Thoracic aorta (tissue), 2 donors: ENCODE results near the gene EXOC6B. TPM values are rescaled to one million over a fixed set of nuclear protein-coding genes. Genes with fewer than 3 reads are reported as not detected.

Experiments
- ATAC-seq: fragments of 150-250 bp; one replicate; pipeline ENCODE4 v1.8.0; 2017; ENCODE audit warnings: low read depth; ENCODE audit not compliant: insufficient number of reproducible peaks, low FRiP score
- DNase-seq: peaks from one replicate; pipeline ENCODE4 v3.0.0-alpha.2; 2020; ENCODE audit warnings: low spot score
- H3K27ac ChIP-seq, 2 donors: fragments of 200-600 bp; sonication (generic); 1 replicate in 1 of 2; 2 replicates in 1 of 2; pipeline ENCODE4 v1.5.1; 2016; ENCODE audit warnings: mild to moderate bottlenecking in 2 of 2, moderate library complexity in 2 of 2
- H3K27me3 ChIP-seq: fragments of 200-600 bp; sonication (generic); replicated peaks from 2 replicates; pipeline ENCODE4 v1.6.0; 2016; ENCODE audit warnings: mild to moderate bottlenecking; ENCODE audit not compliant: insufficient read depth
- H3K36me3 ChIP-seq: fragments of 200-600 bp; sonication (generic); one replicate; pipeline ENCODE4 v1.5.1; 2016
- H3K4me1 ChIP-seq, 2 donors: fragments of 200-600 bp; sonication (generic); 1 replicate in 1 of 2; 2 replicates in 1 of 2; pipeline versions ENCODE4 v1.5.1 to v1.6.0; 2016; ENCODE audit warnings: low read depth in 2 of 2, mild to moderate bottlenecking in 1 of 2; ENCODE audit not compliant: control insufficient read depth in 1 of 2
- H3K4me3 ChIP-seq: fragments of 200-600 bp; sonication (generic); 2 replicates; pipeline ENCODE4 v1.5.1; 2016; ENCODE audit warnings: mild to moderate bottlenecking
- H3K9me3 ChIP-seq: fragments of 200-600 bp; sonication (generic); 2 replicates; pipeline ENCODE4 v1.5.1; 2016
- CTCF ChIP-seq: fragments of 200-600 bp; sonication (generic); IDR thresholded peaks from one replicate; pipeline ENCODE4 v1.5.1; 2019; ENCODE audit warnings: antibody characterized with exemption
- total RNA-seq, 2 donors: library from RNA; depleted of rRNA; stranded (reverse); fragments of >200 nt; gene quantifications; one replicate each; pipeline versions ENCODE4 v1.1.0 to v1.2.3, GENCODE V29; 2016

EXOC6B gene
- total RNA-seq, 2 donors from 2014 or later = 29.6 to 44.5 TPM

GRCh38 chr2:72173640-72174321, 652.1 kb downstream of the EXOC6B start:
- ATAC-seq (no peak), DNase-seq (no peak)
- Histone ChIP-seq H3K4me3 (no peak overlapping the region), H3K9me3 (no peaks in the 10 kb centered on the region), H3K36me3 (no peaks in the 10 kb centered on the region), H3K27me3 (no peaks in the 10 kb centered on the region), H3K4me1 (no peaks in the 10 kb centered on the region), H3K27ac (no peak overlapping the region)
- TF ChIP-seq CTCF = no peak

DNA sequence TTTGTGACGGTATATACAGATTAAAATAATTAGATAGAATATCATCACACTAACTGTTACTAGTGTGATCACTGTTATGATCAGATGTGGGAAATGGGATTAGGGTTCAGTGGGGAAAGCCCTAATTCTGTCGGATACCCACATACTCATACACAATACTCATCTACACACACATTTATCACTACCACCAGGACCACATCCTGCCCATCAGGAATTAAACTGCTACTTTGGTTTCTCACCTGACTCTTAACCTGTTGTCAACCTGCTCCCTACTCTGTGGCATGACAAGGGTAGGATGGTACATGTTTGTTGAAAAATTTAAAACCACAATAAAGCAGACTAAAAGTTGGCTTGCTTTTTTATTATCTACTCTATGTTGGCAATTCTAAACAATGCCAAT, 653.4 kb downstream of the EXOC6B start:
- DNase-seq (no peak), ATAC-seq (no peak)
- H3K27ac ChIP-seq = no peak overlapping the region
- no peaks in the 10 kb centered on the region for H3K36me3 ChIP-seq
- H3K27me3 ChIP-seq = no peaks in the 10 kb centered on the region
- no peak for TF ChIP-seq CTCF
- H3K9me3 ChIP-seq = no peaks in the 10 kb centered on the region
- no peak overlapping the region for H3K4me3 ChIP-seq
- H3K4me1 ChIP-seq = no peaks in the 10 kb centered on the region

GRCh38 chr2:72166279-72166678, 659.6 kb downstream of the EXOC6B start:
- no peaks in the 10 kb centered on the region for H3K9me3 ChIP-seq
- DNase-seq (no peak), ATAC-seq (no peak)
- H3K4me3 ChIP-seq = no peak overlapping the region
- no peak overlapping the region for H3K27ac ChIP-seq
- H3K27me3 ChIP-seq = no peaks in the 10 kb centered on the region
- H3K4me1 ChIP-seq = no peaks in the 10 kb centered on the region
- no peaks in the 10 kb centered on the region for H3K36me3 ChIP-seq
- no peak for TF ChIP-seq CTCF

GRCh38 chr2:72165792-72166191, 660.0 kb downstream of the EXOC6B start:
- H3K9me3 ChIP-seq = no peaks in the 10 kb centered on the region
- no peak for DNase-seq
- no peak for ATAC-seq

GRCh38 chr2:72162574-72162973, 663.3 kb downstream of the EXOC6B start:
- no peak for TF ChIP-seq CTCF
- Histone ChIP-seq H3K27ac (no peak overlapping the region), H3K9me3 (no peaks in the 10 kb centered on the region), H3K4me1 (no peaks in the 10 kb centered on the region), H3K27me3 (no peaks in the 10 kb centered on the region), H3K36me3 (no peaks in the 10 kb centered on the region), H3K4me3 (no peak overlapping the region)
- DNase-seq = no peak
- no peak for ATAC-seq

More at GRCh38 chr2:72165792-72166191, 660.0 kb downstream of the EXOC6B start:
- TF ChIP-seq CTCF = no peak
- Histone ChIP-seq H3K36me3 (no peaks in the 10 kb centered on the region), H3K27me3 (no peaks in the 10 kb centered on the region), H3K4me1 (no peaks in the 10 kb centered on the region), H3K4me3 (no peak overlapping the region), H3K27ac (no peak overlapping the region)
